GM18861 (cell line): ENCODE results near the gene FLAD1.
A peak's percentile ranks its signal among the peaks of the same experiment; 100 is the strongest.
"Not testable (repeated sequence)": the region's sequence is repeated elsewhere in the genome, so short reads cannot be mapped to it uniquely, and the experiment has no call there.

Source experiments
- ATAC-seq: cut with Tn5 transposase; IDR thresholded peaks from one replicate; pipeline ENCODE4 v1.9.1; 2021; ENCODE audit not compliant: unreplicated experiment

The FLAD1 gene

GRCh38 chr1:154988058-154988954 lies 5.2 kb downstream of the FLAD1 start:
- no peak for ATAC-seq

- ATAC-seq = no peak
These were observed 6.2 kb downstream of the FLAD1 start for GRCh38 chr1:154989195-154989860.

GRCh38 chr1:154990276-154990675 lies 7.1 kb downstream of the FLAD1 start:
- no peak for ATAC-seq

GRCh38 chr1:154992721-154993571 lies 9.8 kb downstream of the FLAD1 start:
- ATAC-seq = no peak

GRCh38 chr1:154993572-154994268 lies 10.6 kb downstream of the FLAD1 start, which contains the start of gene LENEP:
Gene LENEP (plus strand): TSS chr1:154993586. CDS start chr1:154993608, 22 bp downstream.
- no peak for ATAC-seq

GRCh38 chr1:154994269-154994587 lies 11.1 kb downstream of the FLAD1 start:
- no peak for ATAC-seq

GRCh38 chr1:154994591-154994990 lies 11.4 kb downstream of the FLAD1 start:
- no peak for ATAC-seq

- not testable (repeated sequence) for ATAC-seq
These were observed 12.3 kb downstream of the FLAD1 start for GRCh38 chr1:154995301-154995983.

- no peak for ATAC-seq
These were observed 14.0 kb downstream of the FLAD1 start for GRCh38 chr1:154996966-154997701.

- ATAC-seq = no peak
These were observed 15.1 kb downstream of the FLAD1 start for GRCh38 chr1:154998201-154998780.

GRCh38 chr1:154998818-154999570 lies 15.8 kb downstream of the FLAD1 start:
- no peak for ATAC-seq

GRCh38 chr1:154999571-155000410 lies 16.6 kb downstream of the FLAD1 start:
- no peak for ATAC-seq

- ATAC-seq = no peak
These were observed 17.2 kb downstream of the FLAD1 start for GRCh38 chr1:155000411-155000725.

- peak; percentile 33 for ATAC-seq
These were observed 17.7 kb downstream of the FLAD1 start for GRCh38 chr1:155000726-155001424.

- no peak for ATAC-seq
These were observed 18.2 kb downstream of the FLAD1 start for GRCh38 chr1:155001425-155001674.

GRCh38 chr1:155001675-155002463 lies 18.7 kb downstream of the FLAD1 start:
- ATAC-seq = peak; percentile 40
